ENCODE results near the gene FBLN2.

The FBLN2 gene

DNA sequence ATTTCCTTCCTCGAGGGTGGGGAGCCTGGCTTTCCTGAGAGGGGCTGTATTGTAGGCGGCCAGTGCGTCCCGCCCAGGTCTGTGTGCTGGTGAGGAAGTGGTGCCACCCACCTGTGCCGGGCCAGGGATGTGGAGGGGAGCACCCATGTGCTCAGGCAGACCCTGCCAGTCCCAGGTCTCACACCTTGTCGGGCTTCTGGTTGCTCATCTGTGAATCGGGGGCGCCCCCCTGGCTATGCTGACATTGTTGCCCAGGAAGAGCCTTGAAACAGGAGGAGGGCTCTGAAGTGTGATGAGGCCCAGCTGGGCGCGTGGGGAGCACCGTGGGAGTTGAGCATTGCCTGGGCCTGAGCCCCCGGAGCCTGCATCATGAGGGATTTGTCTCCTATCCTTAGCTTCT is 4.8 kb downstream of the FBLN2 start:
- POLR2A ChIA-PET: no interaction called here
- no peak overlapping the region for H3K4me3 ChIP-seq (ENCODE audit: low read depth, low read length)
- CTCF ChIA-PET: no interaction called here
- TF ChIP-seq, protein P1, sequence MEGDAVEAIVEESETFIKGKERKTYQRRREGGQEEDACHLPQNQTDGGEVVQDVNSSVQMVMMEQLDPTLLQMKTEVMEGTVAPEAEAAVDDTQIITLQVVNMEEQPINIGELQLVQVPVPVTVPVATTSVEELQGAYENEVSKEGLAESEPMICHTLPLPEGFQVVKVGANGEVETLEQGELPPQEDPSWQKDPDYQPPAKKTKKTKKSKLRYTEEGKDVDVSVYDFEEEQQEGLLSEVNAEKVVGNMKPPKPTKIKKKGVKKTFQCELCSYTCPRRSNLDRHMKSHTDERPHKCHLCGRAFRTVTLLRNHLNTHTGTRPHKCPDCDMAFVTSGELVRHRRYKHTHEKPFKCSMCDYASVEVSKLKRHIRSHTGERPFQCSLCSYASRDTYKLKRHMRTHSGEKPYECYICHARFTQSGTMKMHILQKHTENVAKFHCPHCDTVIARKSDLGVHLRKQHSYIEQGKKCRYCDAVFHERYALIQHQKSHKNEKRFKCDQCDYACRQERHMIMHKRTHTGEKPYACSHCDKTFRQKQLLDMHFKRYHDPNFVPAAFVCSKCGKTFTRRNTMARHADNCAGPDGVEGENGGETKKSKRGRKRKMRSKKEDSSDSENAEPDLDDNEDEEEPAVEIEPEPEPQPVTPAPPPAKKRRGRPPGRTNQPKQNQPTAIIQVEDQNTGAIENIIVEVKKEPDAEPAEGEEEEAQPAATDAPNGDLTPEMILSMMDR (IDR thresholded peaks at IDR 0.05; ENCODE audit: insufficient read depth, low read length, missing control alignments): no peak
- no peak for DNase-seq (ENCODE audit: low read depth, low spot score)

DNA sequence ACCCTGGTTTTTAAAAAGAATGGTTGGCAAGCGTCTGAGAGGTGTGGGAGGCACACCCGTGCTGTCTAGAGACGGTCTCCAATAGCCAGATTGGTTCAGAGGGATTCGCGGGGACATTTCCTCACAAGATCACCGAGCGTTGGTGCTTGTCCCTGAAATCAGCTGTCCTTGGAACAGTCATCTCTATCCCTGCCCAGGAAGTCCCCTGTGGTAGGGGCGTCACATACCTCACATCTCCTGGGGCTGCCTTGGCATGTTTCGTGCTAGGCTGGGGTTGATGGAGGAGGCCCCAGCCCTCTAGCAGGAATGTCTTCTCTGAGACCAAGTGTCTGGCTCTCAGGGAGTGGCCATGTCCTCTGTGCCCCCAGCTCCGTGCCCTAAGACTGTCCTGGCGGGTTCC is 6.8 kb downstream of the FBLN2 start:
- POLR2A ChIA-PET: no interaction called here
- CTCF ChIA-PET: no interaction called here
- no peak overlapping the region for H3K4me3 ChIP-seq (ENCODE audit: low read depth, low read length)
- DNase-seq (ENCODE audit: low read depth, low spot score): no peak
- TF ChIP-seq, protein P1 (IDR thresholded peaks at IDR 0.05; ENCODE audit: insufficient read depth, low read length, missing control alignments): no peak

DNA sequence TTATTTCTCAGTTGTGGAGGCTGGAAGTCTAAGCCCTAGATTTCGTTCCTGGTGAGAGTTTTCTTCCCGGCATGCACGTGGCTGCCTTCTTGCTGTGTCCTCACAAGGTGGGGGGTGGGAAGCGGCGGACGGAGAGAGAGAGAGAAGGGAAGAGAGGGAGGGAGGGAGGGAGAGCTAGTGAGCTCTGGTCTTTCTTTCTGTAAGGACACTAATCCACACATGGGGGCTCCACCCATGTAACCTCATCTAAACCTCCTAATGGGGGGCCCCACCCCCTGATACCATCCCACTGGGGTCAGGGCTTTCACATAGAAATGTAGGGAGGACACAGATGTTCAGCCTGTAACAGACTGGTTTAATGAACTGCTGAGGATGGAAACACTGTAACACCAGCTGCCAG is 7.3 kb downstream of the FBLN2 start:
- no peak overlapping the region for H3K4me3 ChIP-seq (ENCODE audit: low read depth, low read length)
- ChIA-PET POLR2A (no interaction called here), CTCF (no interaction called here)
- DNase-seq (ENCODE audit: low read depth, low spot score): no peak
- TF ChIP-seq, protein P1 (IDR thresholded peaks at IDR 0.05; ENCODE audit: insufficient read depth, low read length, missing control alignments): no peak

DNA sequence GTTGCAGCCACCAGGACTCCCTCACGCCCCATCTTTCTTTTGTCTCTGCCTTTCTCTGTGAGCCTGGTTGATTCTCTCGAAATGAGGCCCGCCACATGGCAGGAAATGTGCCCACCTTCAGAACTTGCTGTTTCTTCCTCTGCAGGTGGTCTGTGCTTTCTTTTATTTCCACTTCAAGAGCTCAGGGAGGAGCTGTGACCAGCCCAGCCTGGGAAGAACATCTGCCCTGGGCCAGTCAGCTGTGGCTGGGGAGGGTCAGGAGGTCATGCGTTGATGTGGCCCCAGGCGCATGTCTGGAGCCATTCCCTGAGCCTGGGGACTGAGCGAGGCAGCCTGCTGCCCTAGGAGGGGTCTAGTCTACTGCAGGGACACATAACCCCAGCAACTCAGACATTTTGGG is 8.0 kb downstream of the FBLN2 start:
- ChIA-PET POLR2A (no interaction called here), CTCF (no interaction called here)

DNA sequence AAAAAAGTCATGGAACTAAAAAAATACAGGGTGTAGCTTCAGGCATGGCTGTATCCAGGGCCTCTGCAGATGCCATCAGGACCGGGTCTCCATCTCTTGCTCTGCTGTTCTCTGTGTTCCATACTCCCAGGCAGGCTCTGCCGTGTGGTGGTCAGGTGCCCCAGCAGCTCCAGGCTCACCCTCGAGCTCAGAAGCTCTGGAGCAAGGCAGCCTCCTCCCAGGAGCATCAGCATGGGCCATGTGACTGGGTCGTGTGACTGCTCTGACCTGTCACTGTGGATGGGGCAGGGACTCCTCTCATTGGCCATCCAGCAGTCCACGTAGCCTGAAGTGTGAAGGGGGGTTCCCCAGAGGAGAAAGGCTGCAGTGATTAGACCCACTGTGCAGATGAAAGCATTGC is 8.5 kb downstream of the FBLN2 start:
- DNase-seq (ENCODE audit: low read depth, low spot score): no peak
- CTCF ChIA-PET: no interaction called here
- no peak overlapping the region for H3K4me3 ChIP-seq (ENCODE audit: low read depth, low read length)
- TF ChIP-seq, protein P1 (IDR thresholded peaks at IDR 0.05; ENCODE audit: insufficient read depth, low read length, missing control alignments): no peak
- POLR2A ChIA-PET: no interaction called here

More for the DNA sequence above, 8.0 kb downstream of the FBLN2 start:
- TF ChIP-seq, protein P1 (IDR thresholded peaks at IDR 0.05; ENCODE audit: insufficient read depth, low read length, missing control alignments): no peak
- H3K4me3 ChIP-seq (ENCODE audit: low read depth, low read length): no peak overlapping the region
- no peak for DNase-seq (ENCODE audit: low read depth, low spot score)

DNA sequence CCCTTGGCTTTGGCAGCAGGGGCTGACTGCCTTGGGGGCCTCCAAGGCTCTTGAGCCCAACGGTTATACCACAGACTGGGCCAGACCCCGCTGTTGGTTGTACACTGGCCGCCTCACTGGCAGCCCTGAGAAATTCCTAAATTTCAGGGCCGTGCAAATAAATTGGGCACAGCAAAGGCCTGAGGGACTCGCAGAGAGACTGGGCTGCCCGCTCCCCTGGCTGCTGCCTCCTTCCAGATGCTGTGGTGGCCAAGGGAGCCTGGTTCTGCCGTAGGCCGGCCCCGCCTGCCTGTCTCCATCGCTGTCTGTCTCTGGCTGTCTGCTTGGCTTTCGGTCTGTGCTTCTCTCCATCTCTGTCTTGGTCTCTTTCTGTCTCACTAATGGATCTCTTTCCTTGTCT is 9.0 kb downstream of the FBLN2 start:
- DNase-seq (ENCODE audit: low read depth, low spot score): no peak
- POLR2A ChIA-PET: no interaction called here
- no peak overlapping the region for H3K4me3 ChIP-seq (ENCODE audit: low read depth, low read length)
- CTCF ChIA-PET: no interaction called here
- TF ChIP-seq, protein P1 (IDR thresholded peaks at IDR 0.05; ENCODE audit: insufficient read depth, low read length, missing control alignments): no peak

All from AG04449 (cell line).